DOHH2 (cell line): ENCODE data around the gene FBXO36.

Experiments
- CTCF ChIP-seq: fragments of 200-600 bp; sonication (generic); IDR thresholded peaks from one replicate; pipeline ENCODE4 v1.5.1; 2014; ENCODE audit warnings: antibody characterized with exemption, mild to moderate bottlenecking, low read depth, low read length; ENCODE audit not compliant: poor library complexity, severe bottlenecking
- EZH2phosphoT487 ChIP-seq: fragments of 200-600 bp; sonication (generic); IDR thresholded peaks from 2 replicates; pipeline ENCODE4 v1.6.1; 2017; ENCODE audit warnings: borderline replicate concordance, mild to moderate bottlenecking, antibody characterized with exemption, low read length, moderate library complexity, mixed read lengths

GRCh38 chr2:230042195-230042594 lies 119.9 kb downstream of the FBXO36 start:
- TF ChIP-seq EZH2phosphoT487 (no peak), CTCF (no peak)
